GM12878 (cell line): ENCODE measurements around the gene ZFP62. TPM values are rescaled to one million over a fixed set of nuclear protein-coding genes. Genes with fewer than 3 reads are reported as not detected.
A peak's percentile ranks its signal among the peaks of the same experiment; 100 is the strongest.

ENCODE experiments used
- BHLHE40 ChIP-seq, 2 experiments: fragments of 450-650 bp in 1 of 2; IDR thresholded peaks; 2 replicates each; pipeline ENCODE4 v1.6.1; 2011 to 2017; ENCODE audit warnings: low read depth in 2 of 2, borderline replicate concordance in 1 of 2, improper control_type of control experiment in 1 of 2, low read length in 1 of 2, mild to moderate bottlenecking in 1 of 2
- FOXK2 ChIP-seq: fragments of 450-650 bp; IDR thresholded peaks from 2 replicates; pipeline ENCODE4 v1.6.1; 2017; ENCODE audit warnings: mild to moderate bottlenecking, moderate library complexity
- HDGF ChIP-seq: fragments of 450-650 bp; IDR thresholded peaks from 2 replicates; pipeline ENCODE4 v1.6.1; 2016; ENCODE audit warnings: antibody characterized with exemption
- IKZF1 ChIP-seq: fragments of 450-650 bp; conservative IDR thresholded peaks from 2 replicates; pipeline ENCODE4 v1.6.1; 2017; ENCODE audit warnings: antibody characterized with exemption, mild to moderate bottlenecking
- IRF3 ChIP-seq: fragments of 450-650 bp; IDR thresholded peaks from 2 replicates; pipeline ENCODE4 v1.6.1; 2014; ENCODE audit warnings: mild to moderate bottlenecking
- PML ChIP-seq: IDR thresholded peaks from 2 replicates; pipeline ENCODE4 v1.6.1; 2012; ENCODE audit warnings: low read length, inconsistent platforms
- REST ChIP-seq: IDR thresholded peaks from 2 replicates; pipeline ENCODE4 v1.6.1; 2012; ENCODE audit warnings: mild to moderate bottlenecking, low read depth, low read length
- SPI1 ChIP-seq: IDR thresholded peaks from 2 replicates; pipeline ENCODE4 v1.6.1; 2011; ENCODE audit warnings: low read depth, mild to moderate bottlenecking, low read length, moderate library complexity, borderline replicate concordance; ENCODE audit not compliant: insufficient read depth
- STAT1 ChIP-seq: fragments of 450-650 bp; conservative IDR thresholded peaks from 2 replicates; pipeline ENCODE4 v1.6.1; 2014; ENCODE audit warnings: antibody characterized with exemption, mild to moderate bottlenecking
- SUPT20H ChIP-seq: IDR thresholded peaks from 2 replicates; pipeline ENCODE4 v1.6.1; 2011; ENCODE audit warnings: low read depth, mild to moderate bottlenecking, low read length, moderate library complexity, borderline replicate concordance; ENCODE audit not compliant: control insufficient read depth
- TARDBP ChIP-seq: IDR thresholded peaks from 2 replicates; pipeline ENCODE4 v1.6.1; 2016; ENCODE audit warnings: borderline replicate concordance
- USF1 ChIP-seq: IDR thresholded peaks from 2 replicates; pipeline ENCODE4 v1.6.1; 2011; ENCODE audit warnings: borderline replicate concordance, low read depth, mild to moderate bottlenecking, moderate library complexity, mixed read lengths, low read length; ENCODE audit not compliant: insufficient read depth; ENCODE audit errors: extremely low read length
- ZBTB4 ChIP-seq: fragments of 450-650 bp; formaldehyde crosslinking; IDR thresholded peaks from 2 replicates; pipeline ENCODE4 v1.4.0; 2022; ENCODE audit warnings: mild to moderate bottlenecking, moderate library complexity
- ZNF207 ChIP-seq: fragments of 450-650 bp; IDR thresholded peaks from 2 replicates; pipeline ENCODE4 v1.6.1; 2014; ENCODE audit warnings: antibody characterized with exemption, mild to moderate bottlenecking, borderline replicate concordance
- ZNF217 ChIP-seq: fragments of 450-650 bp; IDR thresholded peaks from 2 replicates; pipeline ENCODE4 v1.6.1; 2017; ENCODE audit warnings: antibody characterized with exemption, mild to moderate bottlenecking
- ZNF24 ChIP-seq: fragments of 450-650 bp; IDR thresholded peaks from 2 replicates; pipeline ENCODE4 v1.6.1; 2017; ENCODE audit warnings: antibody characterized with exemption, mild to moderate bottlenecking
- ZNF622 ChIP-seq: fragments of 450-650 bp; IDR thresholded peaks from 2 replicates; pipeline ENCODE4 v1.6.1; 2017; ENCODE audit warnings: mild to moderate bottlenecking, inconsistent platforms
- polyA plus RNA-seq, 11 experiments: library from polyadenylated mRNA; depleted of rRNA in 4 of 11; unstranded in 6 of 11; stranded (reverse) in 5 of 11; fragments of >200 nt; fragmentation: Nextera tagmentation in 4 of 11; fragmentation: Illumina TruSeq in 1 of 11; extraction: Ambion mirVana in 4 of 11; extraction: Trizol in 1 of 11; gene quantifications; 1 replicate in 1 of 11; 2 replicates in 10 of 11; pipeline versions ENCODE4 v1.2.1 to v1.2.3, GENCODE V29; 2011 to 2016; ENCODE audit warnings: inconsistent platforms in 2 of 11, missing spikeins in 2 of 11, low read depth in 1 of 11
- total RNA-seq, 4 experiments: library from RNA; depleted of rRNA in 3 of 4; stranded (reverse); fragments of >200 nt in 3 of 4; fragmentation: Illumina TruSeq in 1 of 4; extraction: Trizol in 1 of 4; gene quantifications; 2 replicates each; pipeline versions ENCODE4 v1.2.1 to v1.2.3, GENCODE V29; 2013 to 2021

ZFP62 gene
- total and polyA plus RNA-seq, 10 of the 15 experiments (the other 5 are each of a cell fraction or from before 2014, with no cell fraction given) = 9.2 to 39.7 (median 21.1) TPM

GRCh38 chr5:180806351-180807011 lies 54.6 kb downstream of the ZFP62 start (continued):
- TF ChIP-seq PML (no peak), HDGF (no peak; the same call in 1 of the 2 replicates), USF1 (peak; percentile 52), ZNF622 (no peak), ZNF217 (no peak), STAT1 (no peak), TARDBP (no peak), ZNF207 (no peak), IRF3 (no peak), ZBTB4 (CRISPR knock-in tag) (0 out of 2 replicates have a peak, but pooled peaks have one; percentile 23), ZNF24 (no peak), FOXK2 (no peak), REST (no peak), BHLHE40 (IDR thresholded peaks at IDR 0.05; ENCODE audit: borderline replicate concordance in 1 of 2, low read depth in 2 of 2, low read length in 1 of 2) (peak; percentile 47 to 87; a peak in 3 of 4 replicates), IKZF1 (no peak; the same call in 1 of the 2 replicates), SUPT20H (no peak), SPI1 (no peak)
